GM19043 (cell line): ENCODE results near the gene SEC61A1.

ENCODE experiments used
- ATAC-seq: cut with Tn5 transposase; IDR thresholded peaks from one replicate; pipeline ENCODE4 v1.9.1; 2021; ENCODE audit warnings: low read depth; ENCODE audit not compliant: unreplicated experiment

Gene SEC61A1

DNA sequence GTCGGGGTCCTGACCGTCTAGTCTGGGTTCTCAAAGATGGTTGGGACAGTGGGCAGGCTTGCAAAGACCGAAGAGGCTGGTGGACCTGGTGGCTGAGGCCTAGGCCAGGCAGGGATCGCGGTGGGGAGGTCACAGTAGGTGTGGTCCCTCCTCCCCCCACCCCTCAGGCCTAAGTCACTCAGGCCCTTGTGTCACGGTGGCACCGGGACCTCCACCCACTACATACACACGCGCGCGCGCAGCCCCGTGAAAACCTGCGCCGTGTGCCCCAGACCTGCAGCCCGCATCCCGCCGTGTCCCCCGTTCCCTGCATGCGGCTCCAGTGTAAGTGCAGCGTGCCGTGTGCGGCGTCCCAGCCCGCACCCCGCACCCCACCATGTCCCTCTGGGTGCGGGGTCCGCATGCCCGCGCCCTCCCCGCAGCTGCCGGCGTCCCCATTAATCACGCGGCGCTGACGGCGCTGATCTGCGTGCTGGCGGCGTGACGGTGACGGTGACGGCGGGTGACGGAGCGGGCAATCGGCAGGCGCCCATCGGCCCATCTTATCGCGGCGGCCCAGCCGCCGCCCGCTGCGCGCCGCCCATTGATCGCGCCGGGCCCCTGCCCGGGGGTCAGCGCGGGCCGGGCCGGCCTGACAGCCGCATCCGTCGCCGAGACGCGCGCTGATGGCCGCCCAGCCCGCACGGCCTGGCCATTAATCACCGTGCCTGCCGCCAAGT, 24.4 kb downstream of the SEC61A1 start:
- ATAC-seq, result no peak

DNA sequence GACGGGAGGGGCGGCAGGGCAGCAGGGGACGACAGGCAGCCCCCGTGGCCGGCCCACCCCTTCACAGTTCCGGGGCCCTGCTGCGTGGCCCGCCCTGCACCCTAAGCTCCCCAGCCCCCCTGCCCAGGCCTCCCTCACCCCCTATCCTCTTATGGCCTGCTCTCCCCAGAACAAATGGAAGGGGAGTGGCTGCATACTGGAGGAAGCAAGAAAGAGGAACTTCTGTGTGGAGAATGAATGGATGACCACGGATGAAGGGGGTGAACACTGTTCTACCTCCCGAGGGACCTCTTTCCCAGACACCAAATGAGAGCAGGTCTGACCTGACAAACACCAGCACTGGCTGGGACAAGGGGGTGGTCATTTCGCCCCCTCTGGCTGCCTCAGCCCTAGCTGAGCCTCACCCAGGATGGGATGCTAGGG, 25.0 kb downstream of the SEC61A1 start:
- no peak for ATAC-seq

DNA sequence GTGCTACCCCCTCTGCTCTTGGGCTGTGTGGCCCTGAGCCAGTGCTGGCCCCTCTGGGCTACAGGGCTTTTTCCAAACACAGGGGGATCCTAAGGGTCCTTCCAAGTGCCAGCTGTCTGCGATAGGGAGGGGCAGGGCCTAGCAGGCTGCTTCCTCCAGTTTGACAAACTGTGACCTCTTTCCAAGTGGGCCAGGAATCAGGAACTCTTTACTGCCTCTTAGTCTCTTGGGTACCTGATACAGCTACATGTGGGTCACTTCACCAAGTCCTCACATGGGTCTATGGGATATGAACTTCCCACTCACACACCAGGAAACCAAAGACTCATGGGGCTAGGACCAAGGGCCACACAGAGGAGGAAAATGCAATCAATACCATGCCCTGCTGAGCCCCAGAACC, 25.4 kb downstream of the SEC61A1 start:
- no peak for ATAC-seq

DNA sequence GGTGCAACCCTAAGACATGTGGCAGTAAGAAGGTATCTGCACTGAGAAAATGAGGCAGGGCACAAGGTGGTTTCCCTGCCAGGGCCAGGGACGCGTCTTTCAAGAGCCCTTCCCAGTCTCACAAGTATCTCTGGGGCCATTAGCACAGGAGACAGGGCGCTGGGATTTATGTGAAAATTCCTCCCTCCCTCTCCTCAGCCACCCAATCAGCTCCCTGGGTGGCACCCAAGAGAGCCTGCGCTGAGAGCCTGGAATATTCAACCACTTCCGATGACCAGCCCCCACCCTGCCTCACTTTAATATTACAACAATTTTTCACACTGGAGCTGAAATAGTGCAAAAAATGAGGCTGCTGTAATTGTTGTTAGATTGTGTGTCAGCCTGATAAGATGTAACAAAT, 26.1 kb downstream of the SEC61A1 start:
- ATAC-seq, result no peak

DNA sequence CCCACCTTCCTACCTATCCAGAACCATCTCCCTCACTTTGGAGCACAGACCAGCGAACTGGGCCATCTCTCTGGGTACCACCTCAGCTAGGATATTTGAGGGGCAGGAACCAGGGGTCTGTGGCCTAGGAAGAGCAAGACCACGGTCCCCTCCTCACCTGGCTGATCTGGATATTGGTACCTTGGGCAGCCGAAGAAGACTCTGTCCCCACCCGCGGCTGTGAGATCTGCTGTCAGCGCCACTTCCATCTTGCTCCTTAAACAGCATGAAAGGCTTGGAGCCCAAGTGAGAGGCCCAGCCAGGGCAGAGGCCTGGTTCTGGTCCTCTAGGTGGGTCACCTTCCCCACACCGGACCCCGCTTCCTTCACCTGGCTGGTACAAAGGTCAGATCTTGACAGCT, 26.6 kb downstream of the SEC61A1 start:
- no peak for ATAC-seq

DNA sequence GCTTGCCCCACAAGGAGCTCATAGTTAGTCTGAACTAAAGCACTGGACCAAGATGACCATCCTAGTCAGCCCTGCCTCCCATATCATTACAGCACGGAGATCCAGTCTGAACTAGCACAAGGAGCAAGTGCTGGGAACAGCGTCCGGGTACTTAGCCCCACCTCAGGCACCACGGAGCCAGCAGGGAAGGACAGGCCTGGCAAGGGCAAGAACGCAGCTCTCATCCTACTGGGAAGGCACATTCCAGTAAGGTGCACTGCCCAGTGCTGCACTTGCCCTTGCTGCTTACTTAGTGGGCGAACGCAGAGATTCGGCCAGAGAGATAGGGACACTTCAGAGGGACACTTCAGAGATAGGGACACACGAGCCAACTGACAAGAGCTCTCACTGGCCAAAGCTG, 27.6 kb downstream of the SEC61A1 start:
- no peak for ATAC-seq

DNA sequence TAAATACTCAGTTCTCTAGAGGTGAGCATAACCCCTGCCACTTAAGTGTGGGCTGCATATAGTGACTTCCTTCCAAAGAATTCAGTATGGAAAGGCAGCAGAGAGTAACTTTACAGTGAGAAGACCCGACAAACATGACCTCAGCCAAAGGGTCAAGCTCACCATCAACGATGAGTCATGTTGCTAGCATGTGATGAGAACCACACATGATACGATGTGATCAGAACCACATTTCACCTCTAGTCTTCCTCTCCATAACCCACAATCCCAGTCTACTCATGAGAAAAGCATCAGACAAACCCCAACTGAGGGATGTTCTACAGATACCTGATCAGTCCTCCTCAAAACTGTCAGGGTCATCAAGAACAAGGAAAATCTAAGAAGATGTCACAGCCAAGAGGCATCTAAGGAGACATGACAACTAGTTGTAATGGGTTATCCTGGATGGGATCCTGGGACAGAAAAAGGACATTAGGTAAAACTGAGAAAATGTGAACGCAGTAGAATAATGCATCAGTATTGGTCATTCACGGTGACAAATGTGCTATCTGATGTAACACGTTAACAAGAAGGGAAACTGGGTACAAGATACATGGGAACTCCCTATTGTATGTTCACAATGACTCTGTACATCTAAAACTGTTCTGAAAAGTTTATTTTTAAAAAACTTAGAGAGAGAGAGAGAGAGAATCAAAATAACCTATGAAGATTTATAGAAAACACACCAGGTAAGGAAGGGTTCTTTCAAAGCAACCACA, 28.3 kb downstream of the SEC61A1 start:
- ATAC-seq, result no peak

DNA sequence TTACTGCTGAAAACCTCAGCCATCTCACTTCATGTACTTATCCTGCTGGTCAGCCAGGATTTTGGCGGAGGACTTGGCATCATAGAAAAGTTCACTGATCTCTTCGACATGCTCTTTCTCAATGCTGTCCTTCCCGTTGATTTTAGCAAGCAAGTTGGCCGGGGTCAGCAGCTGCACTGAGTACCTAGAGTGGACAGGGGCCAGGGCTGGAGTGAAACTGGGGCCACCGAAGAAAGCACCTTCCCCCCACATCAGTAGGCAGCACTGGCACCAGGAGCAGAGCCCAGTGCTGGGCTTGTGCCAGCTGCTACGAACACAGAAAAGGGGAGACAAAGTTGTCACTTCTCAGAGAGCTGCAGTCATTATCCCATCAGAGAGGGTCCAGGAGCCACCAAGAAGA, 29.0 kb downstream of the SEC61A1 start:
- ATAC-seq, result no peak

DNA sequence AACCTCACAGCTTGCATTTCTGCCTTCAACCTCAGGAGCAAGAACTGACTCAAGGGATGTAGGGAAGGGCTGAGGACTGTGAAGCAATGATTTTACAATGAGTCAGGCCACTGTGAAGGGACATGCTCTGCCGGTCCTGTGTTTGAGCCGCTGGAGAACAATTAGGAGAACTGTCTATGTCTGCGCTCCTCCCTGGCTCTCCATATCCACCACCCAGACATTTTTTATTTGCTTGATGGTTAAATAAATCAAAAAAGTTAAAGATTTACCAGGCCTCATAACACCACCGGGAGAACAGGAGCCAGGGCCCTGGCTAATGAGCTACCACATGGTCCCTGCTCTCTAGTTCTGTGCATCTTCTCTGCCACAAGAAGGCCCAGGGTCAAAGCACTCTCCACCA, 29.6 kb downstream of the SEC61A1 start:
- no peak for ATAC-seq

DNA sequence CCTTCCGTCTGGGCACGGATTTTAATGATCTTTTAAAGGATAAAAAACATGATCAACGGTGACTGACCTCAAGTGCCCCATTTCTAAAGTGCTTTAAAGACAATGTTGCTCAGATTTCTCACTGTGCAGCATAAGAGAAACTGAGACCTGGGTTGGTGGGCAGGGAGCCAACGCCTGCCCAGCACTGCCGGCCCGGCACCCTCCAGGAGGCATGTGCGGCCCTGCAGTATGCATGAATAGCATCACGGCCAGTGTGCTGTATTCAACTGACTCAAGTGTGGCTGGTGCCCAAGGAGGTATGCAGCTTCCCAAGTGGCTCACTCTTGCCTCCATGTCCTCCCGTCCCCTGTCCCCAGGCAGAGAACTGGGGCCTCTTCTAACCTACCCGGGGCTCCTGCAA, 30.3 kb downstream of the SEC61A1 start:
- no peak for ATAC-seq

DNA sequence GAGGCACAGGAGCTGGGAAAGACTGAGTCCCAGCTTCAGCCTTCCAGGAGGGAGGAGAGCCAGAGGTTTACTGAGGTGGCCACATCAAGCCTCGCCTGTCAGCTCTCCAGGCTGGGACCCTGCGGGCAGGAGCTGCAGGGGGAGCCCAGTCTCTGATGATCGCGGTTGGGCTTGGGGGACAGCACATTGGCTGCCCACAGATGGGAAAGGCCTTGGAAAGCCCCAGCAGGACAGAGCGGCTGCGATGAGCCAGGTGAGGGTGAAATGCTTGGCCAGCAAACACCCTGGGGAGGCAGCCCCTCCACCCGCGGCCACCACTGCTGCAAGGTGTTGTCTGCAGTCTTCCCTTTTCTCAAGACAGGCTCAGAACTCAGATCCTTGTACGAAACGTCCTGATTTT, 31.2 kb downstream of the SEC61A1 start:
- ATAC-seq, result no peak

DNA sequence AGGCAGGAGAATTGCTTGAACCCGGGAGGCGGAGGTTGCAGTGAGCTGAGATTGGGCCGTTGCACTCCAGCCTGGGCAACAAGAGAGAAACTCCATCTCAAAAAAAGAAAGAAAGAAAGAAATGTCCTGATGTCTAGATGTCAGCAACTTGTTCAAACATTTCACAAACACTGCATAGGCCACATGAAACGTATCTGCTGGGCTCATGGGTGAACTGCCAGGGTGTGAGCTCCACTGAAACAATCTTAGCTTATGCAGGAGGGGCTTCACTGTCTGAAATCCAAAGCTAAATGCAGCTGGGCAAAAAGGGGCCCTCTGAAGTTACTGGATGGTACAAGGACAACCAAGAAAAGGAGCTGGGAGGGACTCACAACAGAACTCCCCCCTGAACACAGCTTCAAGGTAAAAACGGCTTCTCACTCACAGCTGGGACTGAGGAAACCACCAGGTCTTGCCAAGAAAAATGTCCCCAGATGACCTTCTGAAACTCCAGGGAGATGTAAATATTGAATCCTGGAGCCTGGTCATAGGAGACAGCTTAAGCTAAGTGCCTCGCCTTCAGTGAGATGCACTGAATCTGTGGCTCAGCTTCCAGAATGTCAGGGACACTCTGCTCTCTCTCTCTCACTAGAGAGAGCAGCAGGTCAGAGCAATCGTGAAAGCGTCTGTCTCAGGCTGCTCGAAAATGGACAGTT, 31.9 kb downstream of the SEC61A1 start:
- ATAC-seq, result no peak

DNA sequence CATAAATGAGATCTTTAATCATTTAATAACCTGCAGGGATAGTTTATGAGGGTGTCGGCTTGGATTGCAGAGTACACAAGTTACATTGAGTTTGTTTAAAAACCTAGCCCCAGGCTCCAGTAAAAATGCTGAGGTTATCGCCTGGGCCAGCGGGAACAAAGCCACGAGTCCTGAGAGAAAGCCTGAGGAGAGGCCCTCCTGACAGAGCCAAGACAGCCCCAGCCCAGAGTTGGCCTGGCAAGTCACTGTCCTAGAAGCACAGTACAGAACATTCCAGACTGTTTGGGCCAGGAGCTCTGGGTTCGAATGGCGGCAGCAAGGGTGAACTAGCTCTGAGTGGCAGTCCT, 32.4 kb downstream of the SEC61A1 start:
- no peak for ATAC-seq

DNA sequence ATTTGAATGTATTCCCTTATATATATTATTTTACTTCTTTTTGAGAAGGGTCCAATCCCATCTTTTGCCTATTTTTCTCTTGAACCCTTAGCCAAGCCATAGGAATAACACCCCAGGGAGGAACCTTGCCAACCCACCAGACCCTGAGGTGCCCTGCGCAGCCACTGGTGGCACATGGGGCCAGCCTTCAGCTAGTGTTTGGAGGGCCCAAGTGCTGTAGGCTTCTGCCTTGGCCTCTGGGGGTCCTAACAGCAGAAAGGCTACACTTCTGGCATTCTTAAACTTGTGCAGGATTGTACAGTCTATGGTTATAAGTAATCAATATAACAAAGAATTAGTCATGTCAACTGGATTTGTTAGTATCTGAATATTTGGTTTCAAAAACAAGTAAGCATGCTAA, 36.9 kb downstream of the SEC61A1 start:
- ATAC-seq, result no peak

DNA sequence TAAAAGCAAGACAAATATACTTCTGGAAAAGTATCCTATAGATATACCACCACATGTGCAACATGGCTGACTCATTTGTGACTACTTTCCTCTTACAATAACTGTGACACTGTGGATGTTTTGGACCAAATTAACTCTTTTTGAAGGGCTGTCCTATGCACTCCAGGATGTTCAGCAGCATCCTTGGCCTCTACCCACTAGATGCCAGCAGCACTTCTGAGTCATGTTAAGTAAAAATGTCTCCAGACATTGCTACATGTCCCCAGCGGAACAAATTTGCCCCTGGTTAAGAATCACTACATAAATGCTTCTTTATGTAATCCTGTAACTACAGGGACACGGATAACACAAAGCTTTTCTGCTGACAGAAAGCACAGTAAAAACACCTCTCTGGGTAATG, 39.3 kb downstream of the SEC61A1 start:
- ATAC-seq, result no peak

DNA sequence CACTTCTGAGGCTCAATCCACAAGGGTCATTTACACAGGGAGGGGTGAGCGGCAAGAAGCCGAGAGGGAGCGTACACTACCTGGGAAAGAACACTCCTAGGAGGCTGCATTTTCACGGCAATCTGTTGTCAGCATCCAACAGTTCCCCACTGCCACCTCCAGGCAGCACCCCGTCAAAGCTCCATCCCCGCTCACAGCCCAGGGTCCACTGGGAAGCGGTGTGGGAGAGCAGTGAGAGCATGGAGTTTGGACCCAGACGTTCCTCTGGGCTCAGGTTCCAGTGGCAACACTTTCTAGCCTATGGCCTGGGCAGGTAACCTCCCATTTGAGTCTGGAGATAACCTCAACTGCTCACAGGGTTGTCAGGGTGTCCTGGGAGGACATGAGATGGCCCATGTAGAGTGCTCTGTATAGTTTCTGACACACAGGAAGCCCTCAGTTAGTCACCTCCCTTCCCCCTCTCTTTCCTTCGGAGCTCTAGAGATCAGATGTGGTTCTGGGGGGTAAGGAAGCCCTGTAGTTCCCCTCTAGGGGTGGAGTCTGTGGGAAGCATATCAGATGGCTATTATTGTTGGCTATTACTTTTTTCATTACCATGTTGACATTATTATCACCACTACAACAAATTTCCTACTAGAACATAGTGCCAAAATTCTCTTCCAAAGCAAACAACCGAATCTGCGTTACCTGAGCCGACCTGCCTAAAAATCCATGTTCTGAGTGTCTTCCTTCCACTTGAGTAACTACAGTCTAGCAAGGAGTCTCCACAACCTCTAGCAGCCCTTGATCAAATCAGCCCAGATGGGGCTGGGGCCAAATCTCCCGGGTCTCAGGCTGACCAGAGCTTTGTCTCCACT, 42.3 kb downstream of the SEC61A1 start:
- no peak for ATAC-seq

DNA sequence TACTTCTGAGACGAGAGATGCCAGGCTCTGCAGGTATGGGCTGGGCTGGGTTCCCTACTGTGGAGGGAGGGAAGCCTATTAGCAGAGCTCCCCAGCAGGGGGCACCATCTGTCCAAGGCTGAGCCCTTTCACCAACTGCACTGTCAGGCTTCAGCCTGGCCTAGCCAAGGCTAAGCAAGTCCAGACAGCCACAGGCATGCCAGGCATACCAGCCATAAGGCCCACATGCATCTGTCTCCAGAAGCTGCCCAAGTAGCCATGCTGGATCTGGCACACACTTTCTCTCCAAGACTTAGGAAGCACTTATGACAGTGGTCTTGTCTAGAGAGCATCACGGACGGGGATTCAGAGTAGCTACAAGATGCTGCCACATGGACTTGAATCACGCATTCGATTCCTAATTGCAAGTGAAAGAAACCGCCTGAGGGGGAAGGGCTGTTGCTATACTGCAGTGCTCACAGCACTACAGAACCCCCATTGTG, 43.0 kb downstream of the SEC61A1 start:
- peak; percentile 81 for ATAC-seq

DNA sequence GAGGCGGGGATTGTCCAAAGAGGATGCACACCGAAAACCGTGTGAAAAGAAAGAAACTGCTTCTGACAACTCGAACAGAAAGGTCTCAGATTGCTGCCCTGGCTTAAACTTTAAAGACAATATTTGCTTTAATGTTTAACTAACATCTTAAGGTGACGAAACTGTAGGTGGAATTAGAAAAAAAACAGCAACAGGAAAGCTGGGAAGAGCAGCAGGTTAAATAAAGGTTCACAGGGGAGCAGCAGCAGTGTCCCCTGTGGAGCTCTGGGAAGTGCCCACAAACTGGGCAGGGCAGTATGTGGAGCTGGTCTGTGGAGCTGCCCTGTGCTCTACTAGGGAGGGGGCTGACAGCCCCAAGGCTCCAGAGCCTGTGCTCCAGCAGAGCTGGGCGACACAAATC, 46.0 kb downstream of the SEC61A1 start:
- ATAC-seq, result no peak

DNA sequence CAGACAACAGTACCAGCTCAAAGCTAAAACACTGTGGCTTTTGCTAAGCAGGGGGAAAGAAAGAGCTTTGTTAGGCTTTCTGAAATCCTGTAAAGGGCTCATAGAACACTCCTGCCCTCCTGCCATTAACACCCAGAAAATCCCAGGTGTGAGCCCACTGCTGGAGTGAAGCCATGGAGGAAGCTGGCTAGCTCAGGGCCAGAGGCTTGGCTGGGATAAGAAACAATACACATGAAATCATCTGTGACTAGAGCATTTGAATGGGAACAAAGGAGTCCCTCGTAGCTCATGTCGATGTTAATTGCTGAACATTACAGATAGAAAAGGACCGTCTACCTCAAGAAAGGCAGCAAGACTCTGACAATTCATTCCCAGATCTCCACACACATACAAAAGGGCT, 47.9 kb downstream of the SEC61A1 start:
- no peak for ATAC-seq

DNA sequence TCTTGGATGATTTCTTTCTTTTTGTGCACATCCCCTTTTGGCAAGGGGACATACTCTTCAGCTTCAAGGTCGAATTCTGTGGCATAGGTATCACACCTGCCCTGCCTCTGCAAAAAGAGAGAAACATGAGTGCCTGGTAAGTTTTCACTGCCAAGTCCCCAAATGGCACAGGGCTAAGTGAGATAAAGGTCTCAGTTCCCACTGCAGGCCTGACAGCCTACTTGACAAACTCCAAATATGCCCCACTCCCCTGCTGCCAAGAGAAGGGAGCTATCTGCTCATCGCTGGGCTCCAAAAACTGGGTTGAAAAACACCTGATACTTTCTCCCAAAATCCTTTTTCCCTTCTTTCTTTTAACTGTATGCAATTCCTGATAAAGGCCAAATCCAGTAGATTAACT, 48.4 kb downstream of the SEC61A1 start:
- no peak for ATAC-seq
